Lower leg skin (tissue), 3 donors: ENCODE data around the gene OLFM4.

Experiments used
- POLR2A ChIP-seq, 2 donors: fragments of 450-650 bp; IDR thresholded peaks; one replicate each; pipeline ENCODE4 v1.6.1; 2016 to 2017; ENCODE audit warnings: antibody characterized with exemption in 2 of 2, mild to moderate bottlenecking in 1 of 2, moderate library complexity in 1 of 2
- TF ChIP-seq, protein P1 (sequence below), 3 donors: fragments of 450-650 bp; IDR thresholded peaks; one replicate each; pipeline ENCODE4 v1.5.1; 2016; ENCODE audit warnings: antibody characterized with exemption in 3 of 3, mild to moderate bottlenecking in 3 of 3, moderate library complexity in 2 of 3

DNA sequence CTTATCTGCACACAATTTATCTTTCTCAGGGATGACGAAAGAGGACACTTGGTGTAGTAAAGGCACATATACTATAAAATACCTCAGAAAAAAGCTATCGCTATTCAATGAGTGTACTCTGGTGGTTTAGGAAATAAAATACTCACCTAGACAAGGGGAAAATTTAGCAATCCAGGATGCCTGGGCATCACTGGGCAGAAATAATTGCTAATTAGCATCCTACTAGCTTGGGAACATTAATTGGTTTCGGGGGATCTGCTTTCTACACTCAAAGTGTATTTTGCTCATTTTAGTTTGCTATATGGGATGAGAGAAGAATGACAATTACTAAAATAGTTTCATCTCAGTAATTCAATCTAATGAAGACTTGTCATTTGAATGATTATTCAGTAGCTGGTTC, 60.3 kb downstream of the OLFM4 start:
- TF ChIP-seq, protein P1, sequence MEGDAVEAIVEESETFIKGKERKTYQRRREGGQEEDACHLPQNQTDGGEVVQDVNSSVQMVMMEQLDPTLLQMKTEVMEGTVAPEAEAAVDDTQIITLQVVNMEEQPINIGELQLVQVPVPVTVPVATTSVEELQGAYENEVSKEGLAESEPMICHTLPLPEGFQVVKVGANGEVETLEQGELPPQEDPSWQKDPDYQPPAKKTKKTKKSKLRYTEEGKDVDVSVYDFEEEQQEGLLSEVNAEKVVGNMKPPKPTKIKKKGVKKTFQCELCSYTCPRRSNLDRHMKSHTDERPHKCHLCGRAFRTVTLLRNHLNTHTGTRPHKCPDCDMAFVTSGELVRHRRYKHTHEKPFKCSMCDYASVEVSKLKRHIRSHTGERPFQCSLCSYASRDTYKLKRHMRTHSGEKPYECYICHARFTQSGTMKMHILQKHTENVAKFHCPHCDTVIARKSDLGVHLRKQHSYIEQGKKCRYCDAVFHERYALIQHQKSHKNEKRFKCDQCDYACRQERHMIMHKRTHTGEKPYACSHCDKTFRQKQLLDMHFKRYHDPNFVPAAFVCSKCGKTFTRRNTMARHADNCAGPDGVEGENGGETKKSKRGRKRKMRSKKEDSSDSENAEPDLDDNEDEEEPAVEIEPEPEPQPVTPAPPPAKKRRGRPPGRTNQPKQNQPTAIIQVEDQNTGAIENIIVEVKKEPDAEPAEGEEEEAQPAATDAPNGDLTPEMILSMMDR (IDR thresholded peaks at IDR 0.05) = no peak
- TF ChIP-seq POLR2A (IDR thresholded peaks at IDR 0.05) = no peak
